Psoas muscle (tissue), 8 donors: ENCODE data around the gene ANXA6. TPM values are rescaled to one million over a fixed set of nuclear protein-coding genes. Genes with fewer than 3 reads are reported as not detected.

Experiments used
- ATAC-seq, 4 donors: fragments of 200-7000 bp; cut with Tn5 transposase; one replicate each; pipeline ENCODE4 v1.9.1; 2020; ENCODE audit warnings: moderate library complexity in 3 of 4, mild to moderate bottlenecking in 2 of 4
- DNase-seq, 2 donors: peaks; one replicate each; pipeline ENCODE4 v3.0.0-alpha.2; 2020
- H3K27ac ChIP-seq: fragments of 200-600 bp; one replicate; pipeline ENCODE4 v1.8.0; 2022
- H3K27me3 ChIP-seq, 3 donors: fragments of 200-600 bp in 1 of 3; one replicate each; pipeline versions ENCODE4 v1.6.1 to v1.8.0; 2013 to 2022; ENCODE audit warnings: low read length in 2 of 3, mild to moderate bottlenecking in 2 of 3, moderate library complexity in 1 of 3; ENCODE audit not compliant: insufficient read depth in 3 of 3
- H3K36me3 ChIP-seq, 2 donors: fragments of 200-600 bp in 1 of 2; one replicate each; pipeline versions ENCODE4 v1.6.1 to v1.8.0; 2013 to 2022; ENCODE audit warnings: low read depth in 1 of 2, mild to moderate bottlenecking in 1 of 2, moderate library complexity in 1 of 2; ENCODE audit not compliant: insufficient read depth in 1 of 2
- H3K4me1 ChIP-seq: fragments of 200-600 bp; one replicate; pipeline ENCODE4 v1.8.0; 2022
- H3K4me3 ChIP-seq: fragments of 200-600 bp; one replicate; pipeline ENCODE4 v1.8.0; 2022; ENCODE audit warnings: mild to moderate bottlenecking
- H3K9me3 ChIP-seq: fragments of 200-600 bp; one replicate; pipeline ENCODE4 v1.8.0; 2022
- WGBS, 3 donors: extraction: QIAGEN DNeasy Blood & Tissue Kit; methylation state at CpG; one replicate each; pipeline versions ENCODE4 v1.1.6 to v1.1.7; 2013; 5-methylcytosine and 5-hydroxymethylcytosine counted together
- intact Hi-C, 2 donors: fragments of 100-400 bp; cut with DNase I; formaldehyde crosslinking; loops; one replicate each; pipeline versions ENCODE4 v1.11.0 to v1.14.2; 2022
- polyA plus RNA-seq, 3 donors: library from polyadenylated mRNA; stranded (reverse); fragments of 200-250 nt; gene quantifications; one replicate each; pipeline ENCODE4 v1.2.3, GENCODE V29; 2013
- total RNA-seq, 4 donors: library from RNA; stranded (reverse); fragmentation: NEBNext Ultra II Directional in 2 of 4; extraction: Animal tissue kit (Norgen Biotek cat#: 25700) in 2 of 4; gene quantifications; one replicate each; pipeline versions ENCODE4 v1.2.1 to v1.2.4, GENCODE V29; 2021 to 2023
- TF ChIP-seq, protein P1 (sequence below): fragments of 200-600 bp; IDR thresholded peaks from one replicate; pipeline ENCODE4 v1.8.0; 2022; ENCODE audit warnings: antibody characterized with exemption
- donor health status: healthy with polysubstance abuse.
- donor health status: DM: no; HTN: no; CAD: no; lungs with moderate emphysema.
- donor health status: Bipolar disorder and iron deficiency.
- donor health status: healthy.
- donor health status: DM: yes; HTN: yes; CAD: no.
- donor health status: DM: no; HTN: no; CAD: no.
- donor health status: DM: no; HTN: no; CAD: no.
- donor health status: DM: yes; HTN: yes; CAD: no.

ANXA6 gene
- total and polyA plus RNA-seq, 7 donors: 81.4 to 234 (median 133) TPM

DNA sequence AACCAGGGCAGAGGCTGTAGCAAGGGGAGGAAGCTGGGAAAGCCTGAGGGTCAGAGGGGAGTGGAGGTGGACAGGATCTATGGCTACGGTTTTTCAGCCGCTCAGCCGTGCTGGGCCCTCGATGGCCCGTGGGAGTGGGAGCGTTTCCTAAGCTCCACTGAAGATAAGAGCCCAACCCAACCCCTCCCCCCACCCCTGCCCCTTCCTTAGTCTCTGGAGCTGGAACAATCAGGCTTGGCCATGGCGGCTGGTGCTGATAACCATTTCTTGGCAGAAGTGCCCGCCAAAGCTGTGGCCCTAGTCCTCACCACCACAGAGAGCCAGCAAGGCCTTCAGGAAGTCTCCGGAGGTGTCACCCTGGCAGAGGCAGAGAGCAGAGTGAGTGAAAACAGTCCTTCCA lies 56.4 kb downstream of the ANXA6 start:
- intact Hi-C loops: no loop called here
- WGBS, 3 donors: 62 to 73% (median 70%) methylated on average over 9 of the region's 9 CpGs
- H3K27ac ChIP-seq: peak overlapping the region; percentile 59
- H3K27me3 ChIP-seq: no peaks in the 10 kb centered on the region
- TF ChIP-seq, protein P1, sequence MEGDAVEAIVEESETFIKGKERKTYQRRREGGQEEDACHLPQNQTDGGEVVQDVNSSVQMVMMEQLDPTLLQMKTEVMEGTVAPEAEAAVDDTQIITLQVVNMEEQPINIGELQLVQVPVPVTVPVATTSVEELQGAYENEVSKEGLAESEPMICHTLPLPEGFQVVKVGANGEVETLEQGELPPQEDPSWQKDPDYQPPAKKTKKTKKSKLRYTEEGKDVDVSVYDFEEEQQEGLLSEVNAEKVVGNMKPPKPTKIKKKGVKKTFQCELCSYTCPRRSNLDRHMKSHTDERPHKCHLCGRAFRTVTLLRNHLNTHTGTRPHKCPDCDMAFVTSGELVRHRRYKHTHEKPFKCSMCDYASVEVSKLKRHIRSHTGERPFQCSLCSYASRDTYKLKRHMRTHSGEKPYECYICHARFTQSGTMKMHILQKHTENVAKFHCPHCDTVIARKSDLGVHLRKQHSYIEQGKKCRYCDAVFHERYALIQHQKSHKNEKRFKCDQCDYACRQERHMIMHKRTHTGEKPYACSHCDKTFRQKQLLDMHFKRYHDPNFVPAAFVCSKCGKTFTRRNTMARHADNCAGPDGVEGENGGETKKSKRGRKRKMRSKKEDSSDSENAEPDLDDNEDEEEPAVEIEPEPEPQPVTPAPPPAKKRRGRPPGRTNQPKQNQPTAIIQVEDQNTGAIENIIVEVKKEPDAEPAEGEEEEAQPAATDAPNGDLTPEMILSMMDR: no peak
- H3K4me1 ChIP-seq: peaks cover 40% of the 10 kb centered on the region
- no peak for ATAC-seq
- H3K9me3 ChIP-seq: no peaks in the 10 kb centered on the region
- H3K4me3 ChIP-seq: no peak overlapping the region
- DNase-seq: no peak
- H3K36me3 ChIP-seq: peaks cover 0 to 47% of the 10 kb centered on the region in 2 donors

DNA sequence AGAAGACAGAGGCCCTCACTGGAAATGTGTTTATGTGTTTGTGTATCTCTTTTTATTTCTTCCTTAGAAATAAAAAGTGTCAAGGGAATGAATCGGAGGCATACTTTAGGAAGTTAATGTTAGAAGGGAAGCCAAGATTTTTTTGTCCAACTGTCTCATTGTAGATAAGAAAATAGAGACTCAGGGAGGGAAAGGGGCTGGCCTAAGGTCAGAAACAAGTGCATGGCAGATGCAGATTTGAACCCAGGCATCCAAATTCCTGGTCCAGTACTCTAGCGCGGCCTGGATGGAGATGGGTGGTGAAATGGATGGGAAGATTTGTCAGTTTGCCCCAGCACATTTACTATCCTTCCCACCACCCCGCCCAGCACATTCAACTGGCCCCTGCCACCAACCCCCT lies 56.9 kb downstream of the ANXA6 start:
- TF ChIP-seq, protein P1: no peak
- Histone ChIP-seq H3K27ac (peak overlapping the region; percentile 59), H3K9me3 (no peaks in the 10 kb centered on the region), H3K4me1 (peaks cover 40% of the 10 kb centered on the region), H3K36me3 (peaks cover 0 to 47% of the 10 kb centered on the region in 2 donors), H3K27me3 (no peaks in the 10 kb centered on the region), H3K4me3 (no peak overlapping the region)
- 59 to 88% (median 84%) methylated on average over 4 of the region's 4 CpGs for WGBS, 3 donors
- intact Hi-C loops: no loop called here
- no peak for ATAC-seq
- no peak for DNase-seq

DNA sequence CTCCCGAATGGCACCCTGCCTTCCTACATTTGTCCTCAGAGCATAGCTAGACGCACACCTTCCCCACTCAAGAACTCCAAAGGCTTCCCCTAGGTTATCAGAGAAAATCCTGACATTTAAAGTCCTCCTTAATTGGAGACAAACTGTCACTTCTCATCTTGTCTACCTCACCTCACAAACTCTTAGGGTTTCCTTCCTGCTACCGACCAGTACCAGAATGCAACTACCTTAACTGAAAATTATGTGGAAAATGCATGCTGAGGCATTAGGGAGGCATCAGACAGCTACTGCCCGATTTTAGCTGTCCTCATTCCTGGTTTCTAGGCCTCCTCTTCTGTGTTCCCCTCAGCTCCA lies 58.8 kb downstream of the ANXA6 start:
- H3K4me3 ChIP-seq: no peak overlapping the region
- H3K36me3 ChIP-seq: peaks cover 0 to 30% of the 10 kb centered on the region in 2 donors
- DNase-seq (no peak), ATAC-seq (no peak)
- WGBS, 3 donors: 62 to 70% (median 67%) methylated on average over 4 of the region's 4 CpGs
- no peak overlapping the region for H3K27ac ChIP-seq
- intact Hi-C loops: no loop called here
- no peaks in the 10 kb centered on the region for H3K27me3 ChIP-seq
- H3K4me1 ChIP-seq: peaks cover 58% of the 10 kb centered on the region
- TF ChIP-seq, protein P1: no peak
- no peaks in the 10 kb centered on the region for H3K9me3 ChIP-seq

DNA sequence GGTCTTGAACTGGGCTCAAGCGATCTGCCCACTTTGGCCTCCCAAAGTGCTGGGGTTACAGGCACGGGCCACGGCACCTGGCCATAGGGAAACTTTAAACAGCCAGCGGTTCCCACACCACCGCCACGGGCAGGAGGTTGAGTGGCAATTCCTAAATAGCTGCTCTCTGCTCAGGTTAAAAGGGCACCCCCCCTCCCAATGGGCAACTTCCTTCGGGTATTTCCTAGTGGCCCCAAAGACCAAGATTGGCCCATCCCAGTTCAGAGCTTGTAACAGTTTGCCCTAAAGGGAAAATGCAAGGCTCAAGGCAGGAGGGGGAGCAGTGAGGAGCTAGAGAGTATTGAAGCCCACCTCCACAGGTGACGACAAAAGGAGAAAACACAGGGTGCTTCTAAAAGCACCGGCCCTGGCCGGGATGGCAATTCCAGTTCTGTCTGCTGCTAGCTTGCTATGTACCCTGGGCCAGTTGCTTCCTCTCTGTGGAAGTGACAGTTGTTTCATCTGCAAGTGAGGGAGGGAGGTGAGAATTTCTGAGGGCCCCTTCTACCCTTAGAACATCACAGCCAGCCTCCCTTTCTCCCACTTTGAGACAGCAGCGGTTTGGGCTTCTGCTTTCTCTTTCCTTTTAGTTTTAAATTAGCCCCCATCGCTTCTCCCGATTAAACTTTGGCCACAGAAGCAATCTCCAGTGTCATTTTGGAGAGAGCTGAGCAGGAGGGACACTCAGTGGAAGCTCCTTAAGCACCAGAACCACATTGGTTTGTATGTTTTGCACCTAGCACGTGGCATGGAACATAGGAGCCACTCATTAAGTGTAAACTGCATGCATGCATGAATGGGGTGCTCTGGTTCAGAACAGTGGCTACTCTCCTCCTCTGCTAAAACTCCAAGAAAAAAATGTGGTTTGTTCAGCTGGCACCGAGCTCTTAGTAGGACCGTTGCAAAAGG lies 59.5 kb downstream of the ANXA6 start:
- TF ChIP-seq, protein P1: no peak
- Histone ChIP-seq H3K27ac (no peak overlapping the region), H3K9me3 (no peaks in the 10 kb centered on the region), H3K4me1 (peaks cover 65% of the 10 kb centered on the region), H3K36me3 (peaks cover 0 to 23% of the 10 kb centered on the region in 2 donors), H3K4me3 (no peak overlapping the region), H3K27me3 (no peaks in the 10 kb centered on the region)
- intact Hi-C loops: no loop called here
- WGBS, 3 donors: 69 to 80% (median 78%) methylated on average over 16 of the region's 16 CpGs
- no peak for ATAC-seq
- DNase-seq: no peak
